ENCODE data around the gene CLDN4.
"Not testable (repeated sequence)": the region's sequence is repeated elsewhere in the genome, so short reads cannot be mapped to it uniquely, and the experiment has no call there.

CLDN4 gene

GRCh38 chr7:73823873-73824592 lies 6.8 kb upstream of the CLDN4 start:
- no peak for DNase-seq

DNA sequence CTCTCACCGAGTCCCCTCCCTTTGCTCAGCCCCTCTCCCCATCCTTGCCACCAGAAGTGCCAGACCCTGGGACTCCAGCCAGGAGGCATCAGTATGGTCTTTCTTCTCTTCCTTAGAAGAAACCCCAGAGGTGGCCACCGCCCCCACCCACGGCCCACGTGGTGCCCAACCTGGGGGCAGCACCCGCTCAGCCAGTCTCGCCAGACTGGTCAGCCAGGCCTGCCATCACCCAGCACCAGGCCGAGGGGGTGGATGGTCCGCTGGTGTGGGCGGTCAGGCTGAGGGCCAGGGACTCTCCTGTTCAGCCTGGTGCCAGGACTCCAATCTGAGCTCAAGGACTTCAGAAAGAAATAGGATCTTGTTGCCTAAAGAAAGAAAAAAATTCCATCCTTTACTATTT lies 5.8 kb upstream of the CLDN4 start:
- DNase-seq = no peak

DNA sequence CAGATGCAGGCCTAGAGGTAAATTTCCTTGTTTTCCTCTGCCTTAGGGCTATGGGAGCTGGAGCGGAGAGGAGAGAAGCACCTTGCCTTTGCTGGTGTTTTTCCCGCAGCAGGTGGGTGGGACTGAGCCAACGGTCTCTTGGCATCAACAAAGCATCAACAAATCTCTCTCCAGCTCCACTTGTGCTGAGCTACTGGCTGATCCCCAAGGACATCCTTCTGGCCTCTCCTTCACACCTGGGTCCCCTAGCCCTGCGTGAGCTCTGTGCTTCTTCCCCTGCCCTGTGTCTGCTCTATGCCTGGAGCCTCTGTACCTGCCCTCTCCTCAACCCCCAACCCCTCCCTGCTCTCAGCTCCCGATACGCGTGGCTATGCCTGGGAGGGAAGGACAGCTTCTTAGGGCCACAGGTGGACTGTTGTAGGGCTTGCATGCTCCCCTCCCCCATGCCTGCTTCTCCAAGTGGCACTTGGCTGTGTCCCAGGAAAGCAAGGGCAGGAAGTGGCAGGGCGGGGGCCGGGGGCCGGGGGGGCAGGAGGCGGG lies 3.2 kb upstream of the CLDN4 start:
- DNase-seq = no peak

- DNase-seq = no peak
Measured at GRCh38 chr7:73828107-73828803, 2.5 kb upstream of the CLDN4 start.

DNA sequence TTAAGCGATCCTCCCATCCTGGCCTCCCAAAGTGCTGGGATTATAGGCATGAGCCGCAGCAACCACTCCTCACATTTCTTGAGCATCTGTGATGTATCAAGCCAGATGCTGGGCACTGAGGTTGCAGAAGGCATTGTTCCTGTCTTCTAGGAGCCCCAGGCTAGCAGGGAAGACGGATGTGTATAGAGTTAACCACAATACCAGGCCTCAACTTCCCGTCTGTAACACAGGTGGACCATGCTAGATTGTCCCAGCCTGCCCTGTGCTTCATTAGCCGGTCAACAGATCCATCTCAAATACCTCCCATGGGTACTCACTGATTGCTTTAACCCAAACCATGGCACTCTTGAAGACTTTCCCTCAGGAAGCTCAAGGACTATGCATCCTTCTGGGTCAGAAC lies 1.8 kb upstream of the CLDN4 start:
- no peak for DNase-seq

- no peak for DNase-seq
Measured at GRCh38 chr7:73829505-73829904, 1.3 kb upstream of the CLDN4 start.

GRCh38 chr7:73829921-73830680 lies 695 bp upstream of the CLDN4 start:
- no peak for DNase-seq

DNA sequence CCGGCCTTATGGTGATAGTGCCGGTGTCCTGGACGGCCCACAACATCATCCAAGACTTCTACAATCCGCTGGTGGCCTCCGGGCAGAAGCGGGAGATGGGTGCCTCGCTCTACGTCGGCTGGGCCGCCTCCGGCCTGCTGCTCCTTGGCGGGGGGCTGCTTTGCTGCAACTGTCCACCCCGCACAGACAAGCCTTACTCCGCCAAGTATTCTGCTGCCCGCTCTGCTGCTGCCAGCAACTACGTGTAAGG lies 713 bp downstream of the CLDN4 start:
- DNase-seq = no peak

- DNase-seq = no peak
Measured at GRCh38 chr7:73831834-73832651, 1.2 kb downstream of the CLDN4 start.

DNA sequence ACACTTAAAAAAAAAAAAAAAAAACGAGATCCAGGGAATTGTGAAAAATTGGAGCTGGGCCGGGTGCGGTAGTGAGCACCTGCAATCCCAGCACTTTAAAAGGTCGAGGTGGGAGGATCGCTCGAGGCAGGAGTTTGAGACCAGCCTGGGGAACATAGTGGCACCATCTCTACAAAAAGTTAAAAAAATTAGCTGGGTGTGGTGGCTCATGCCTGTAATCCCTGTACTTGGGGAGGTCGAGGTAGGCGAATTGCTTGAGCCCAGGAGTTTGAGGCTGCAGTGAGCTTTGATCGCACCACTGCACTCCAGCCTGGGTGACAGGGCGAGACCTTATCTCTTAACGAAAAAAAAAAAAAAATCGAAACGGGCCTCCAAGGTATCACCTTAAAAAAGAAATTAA lies 2.0 kb downstream of the CLDN4 start:
- no peak for DNase-seq

DNA sequence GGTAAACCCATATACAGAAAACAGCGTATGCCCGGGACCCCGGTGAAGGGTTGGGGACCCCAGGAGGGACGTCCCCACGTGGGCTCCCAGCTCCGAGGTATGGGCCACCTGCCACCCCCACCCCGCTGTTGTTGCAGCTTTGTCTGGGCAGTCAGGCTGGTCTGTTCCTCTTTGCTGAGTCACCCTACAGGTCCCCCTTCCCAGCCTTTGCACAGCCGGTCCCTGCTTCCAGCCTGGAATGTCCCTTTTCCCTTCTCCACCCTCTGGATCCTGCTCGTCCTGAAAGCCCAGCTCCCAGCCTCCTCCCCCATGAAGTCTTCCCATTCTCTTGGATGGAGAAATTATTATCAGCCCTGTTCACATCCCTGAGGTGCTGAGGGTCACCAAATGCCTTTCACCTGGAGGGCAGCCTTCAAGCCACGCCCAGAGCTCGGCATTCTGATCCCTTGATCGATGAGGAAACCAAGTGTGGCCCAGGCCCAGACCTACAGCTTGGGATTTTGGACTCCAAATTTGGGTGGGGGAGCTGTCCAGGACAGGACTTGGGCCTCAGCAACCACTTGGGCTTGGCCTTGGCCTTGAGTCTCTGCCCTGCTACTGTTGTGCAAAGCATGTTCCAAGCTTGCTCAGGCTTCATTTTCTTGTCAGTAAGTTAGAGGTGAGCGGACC lies 2.6 kb downstream of the CLDN4 start:
- DNase-seq = no peak

- DNase-seq = no peak
Measured at GRCh38 chr7:73834626-73835191, 3.9 kb downstream of the CLDN4 start.

- not testable (repeated sequence) for DNase-seq
Measured at GRCh38 chr7:73837167-73837566, 6.4 kb downstream of the CLDN4 start.

- no peak for DNase-seq
Measured at GRCh38 chr7:73838642-73839041, 7.8 kb downstream of the CLDN4 start.

GRCh38 chr7:73839290-73839689 lies 8.5 kb downstream of the CLDN4 start:
- no peak for DNase-seq

- no peak for DNase-seq
Measured at GRCh38 chr7:73839743-73840714, 9.2 kb downstream of the CLDN4 start.

- DNase-seq = no peak
Measured at GRCh38 chr7:73840715-73841379, 10.1 kb downstream of the CLDN4 start.

GRCh38 chr7:73841689-73842066 lies 10.9 kb downstream of the CLDN4 start:
- DNase-seq = no peak

DNA sequence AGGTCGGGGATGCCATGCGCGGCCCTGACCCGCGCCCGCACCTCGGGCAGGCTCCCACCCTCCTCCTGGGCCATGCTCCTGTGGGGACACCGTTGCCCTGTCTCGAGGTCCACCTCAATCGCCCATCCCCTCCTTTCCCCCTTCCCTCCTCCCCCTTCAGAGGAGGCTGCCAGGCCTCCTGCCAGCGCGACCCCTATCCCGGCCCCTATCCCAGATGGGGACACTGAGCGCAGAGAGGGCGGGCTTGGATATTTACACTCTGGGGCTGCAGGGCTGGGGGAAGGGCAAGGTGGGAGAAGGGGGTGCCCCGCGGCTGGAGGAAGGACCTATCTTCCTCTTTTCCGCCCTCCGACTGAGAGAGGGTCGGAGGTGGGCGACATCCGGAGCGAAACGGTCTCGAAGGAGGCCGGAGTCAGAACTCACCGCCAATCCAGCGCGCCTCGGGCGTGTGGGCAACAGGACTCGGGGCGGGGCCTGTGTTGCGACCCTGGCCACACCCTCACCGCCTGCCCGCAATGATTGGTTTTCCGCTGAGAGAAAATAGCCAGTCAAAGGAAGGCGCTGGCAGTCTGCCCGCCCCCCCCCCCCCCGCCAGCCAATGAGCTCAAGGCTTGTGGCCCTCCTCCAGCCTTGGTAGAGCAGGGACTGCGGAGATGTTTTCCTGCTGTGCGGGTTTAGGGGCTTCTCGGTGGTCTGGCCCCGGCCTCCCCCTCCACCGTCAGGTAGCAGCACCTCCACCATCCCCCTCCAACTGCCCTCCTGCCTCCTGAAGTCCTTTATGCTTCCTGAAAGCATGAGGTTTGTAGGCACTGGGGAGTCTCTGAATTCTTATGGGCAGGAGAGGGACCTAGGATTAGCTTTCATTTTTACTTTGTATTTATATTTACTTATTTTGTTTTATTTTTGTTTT lies 11.5 kb downstream of the CLDN4 start, which contains the start of gene METTL27:
Gene METTL27 (minus strand): TSS at position 450 of the 910 bp plus-strand sequence. CDS start 376 bp downstream, at position 74.
- DNase-seq = peak; percentile 86
